COR-L47 (cell line): ENCODE results near the gene ZNF865.

Source experiments
- DNase-seq: peaks from one replicate; lab custom pipeline; 2025; lab: John Stamatoyannopoulos, UW

ZNF865 gene

DNA sequence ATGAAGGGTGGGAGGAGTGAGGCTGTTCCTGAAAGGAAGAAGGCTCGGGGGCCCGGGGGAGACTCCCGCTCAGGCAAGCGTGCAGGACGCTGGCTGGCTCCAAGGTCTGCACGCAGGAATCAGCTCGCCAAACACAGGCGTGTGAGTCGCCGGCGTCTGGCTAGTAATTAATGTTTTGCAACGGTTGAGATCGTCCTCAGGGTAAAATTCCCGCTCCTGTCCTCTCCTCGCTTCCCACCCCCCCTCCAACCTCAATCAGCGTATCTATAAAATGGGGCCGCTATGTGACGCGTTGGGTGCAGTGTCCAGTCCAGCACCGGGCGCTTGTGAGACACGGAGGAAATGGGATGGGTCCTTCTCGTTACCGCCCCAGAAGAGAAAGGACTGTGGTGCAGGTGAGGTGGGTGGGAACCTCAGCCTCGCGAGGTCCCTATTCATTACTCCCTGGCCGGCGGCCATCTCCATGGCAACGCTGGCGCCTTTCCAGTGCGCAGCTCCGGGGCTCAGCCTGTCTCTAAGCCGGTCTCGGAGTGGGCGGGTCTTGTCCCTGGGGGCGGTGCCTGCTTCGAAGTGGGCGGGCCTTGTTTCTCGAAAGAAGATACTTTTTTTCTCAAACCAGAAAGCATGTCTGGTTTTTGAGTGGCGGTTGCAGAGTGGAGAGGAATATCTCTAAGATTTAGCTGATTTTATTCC, 18.3 kb upstream of the ZNF865 start:
- DNase-seq = peak; percentile 95

DNA sequence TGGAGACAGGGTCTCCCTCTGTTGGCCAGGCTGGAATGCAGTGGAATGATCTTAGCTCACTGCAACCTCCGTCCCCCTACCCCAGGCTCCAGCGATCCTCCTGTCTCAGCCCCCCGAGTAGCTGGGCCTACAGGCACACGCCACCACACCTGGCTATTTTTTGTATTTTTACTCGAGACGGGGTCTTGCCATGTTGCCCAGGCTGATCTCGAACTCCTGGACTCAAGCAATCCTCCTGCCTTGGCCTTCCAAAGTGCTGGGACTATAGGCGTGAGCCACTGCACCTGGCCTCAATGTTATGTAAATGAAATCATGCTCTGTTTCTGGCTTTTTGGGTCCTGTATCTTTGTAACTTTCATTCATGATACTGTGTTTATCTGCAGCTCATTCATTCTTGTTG, 16.7 kb upstream of the ZNF865 start:
- no peak for DNase-seq

DNA sequence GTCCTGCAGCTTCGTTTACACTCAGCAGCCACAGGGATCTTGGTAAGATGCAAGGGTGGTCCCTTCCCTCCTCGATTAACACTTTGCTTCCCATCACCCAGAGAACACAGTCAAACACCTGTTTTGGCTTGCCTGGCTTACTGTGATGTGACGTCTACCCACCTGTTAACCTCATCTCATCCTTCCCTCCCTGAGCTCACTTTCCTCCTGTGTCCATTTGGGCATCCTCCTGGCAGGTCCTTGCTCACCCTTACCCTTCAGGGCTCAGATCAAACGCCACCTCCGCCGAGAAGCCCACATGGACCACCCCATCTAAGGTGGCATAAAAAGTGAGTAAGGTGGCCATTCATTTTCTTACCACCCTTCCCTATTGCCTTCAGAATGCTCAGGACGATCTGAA, 15.3 kb upstream of the ZNF865 start:
- DNase-seq = no peak

DNA sequence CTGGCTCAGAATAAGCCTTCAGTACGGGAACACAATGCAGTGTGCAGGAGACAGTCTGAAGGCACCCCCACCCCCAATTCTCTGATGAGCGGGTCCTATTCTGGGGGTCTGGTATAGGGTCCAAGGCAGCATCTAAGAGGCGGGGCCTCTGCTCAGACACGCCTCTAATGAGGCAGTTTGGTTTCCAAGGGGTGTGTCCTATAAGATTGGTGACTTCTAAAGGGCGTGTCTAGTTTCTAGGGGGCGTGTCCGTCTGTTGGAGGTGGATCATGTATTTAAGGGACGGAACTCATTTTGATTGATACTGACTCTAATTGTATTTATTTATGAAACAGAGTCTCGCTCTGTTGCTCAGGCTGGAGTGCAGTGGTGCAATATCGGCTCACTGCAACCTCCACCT, 14.8 kb upstream of the ZNF865 start:
- peak; percentile 6 for DNase-seq

DNA sequence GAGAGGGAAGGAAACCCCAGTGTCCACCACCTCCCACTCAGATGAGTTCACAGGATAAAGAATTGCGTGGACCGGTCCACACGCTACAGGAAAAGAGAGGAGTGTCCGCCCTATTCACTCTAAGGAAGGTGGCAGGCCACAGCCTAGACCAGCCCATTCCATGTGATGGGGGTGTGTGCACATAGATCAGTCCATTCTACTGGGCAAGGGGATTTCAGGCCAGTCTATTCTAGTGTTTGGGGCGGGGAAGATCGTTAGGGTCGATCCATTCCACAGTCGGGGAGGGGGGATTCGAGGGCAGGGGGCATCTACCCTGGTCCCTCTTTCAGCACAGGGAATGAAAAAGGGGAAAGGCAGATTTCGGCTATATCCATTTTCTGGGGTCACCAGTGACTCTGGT, 13.9 kb upstream of the ZNF865 start:
- DNase-seq = no peak

DNA sequence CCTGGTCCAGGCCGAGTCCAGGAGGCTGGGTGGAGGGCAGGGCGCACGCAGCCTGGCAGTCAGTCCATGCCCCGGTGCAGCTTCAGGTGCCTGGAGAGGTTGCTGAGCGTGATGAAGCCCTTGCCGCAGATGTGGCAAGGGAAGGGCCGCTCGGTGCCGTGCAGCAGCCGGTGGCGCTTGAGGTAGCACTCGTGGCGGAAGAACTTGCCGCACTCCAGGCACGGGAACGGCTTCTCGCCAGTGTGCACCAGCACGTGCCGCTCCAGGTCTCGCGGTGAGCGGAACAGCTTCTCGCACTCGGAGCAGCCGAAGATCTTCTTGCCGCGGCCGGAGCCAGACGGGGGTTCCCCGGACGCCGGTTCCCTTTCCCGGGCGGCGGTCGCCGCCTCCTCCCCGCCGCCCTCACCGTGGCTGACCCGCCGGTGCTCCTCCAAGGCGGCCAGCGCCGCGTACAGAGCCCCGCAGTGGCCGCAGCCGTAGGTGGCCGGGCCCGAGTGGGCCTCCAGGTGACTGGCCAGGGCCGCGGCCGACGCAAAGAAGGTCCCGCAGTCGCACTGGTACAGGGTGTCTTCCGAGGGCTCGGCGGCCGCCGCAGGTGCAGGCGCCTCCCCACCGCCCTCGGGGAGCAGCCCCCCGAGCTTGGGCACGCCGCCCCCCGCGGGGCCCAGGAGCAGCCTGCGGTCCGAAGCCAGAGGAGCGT, 12.9 kb upstream of the ZNF865 start:
- no peak for DNase-seq

DNA sequence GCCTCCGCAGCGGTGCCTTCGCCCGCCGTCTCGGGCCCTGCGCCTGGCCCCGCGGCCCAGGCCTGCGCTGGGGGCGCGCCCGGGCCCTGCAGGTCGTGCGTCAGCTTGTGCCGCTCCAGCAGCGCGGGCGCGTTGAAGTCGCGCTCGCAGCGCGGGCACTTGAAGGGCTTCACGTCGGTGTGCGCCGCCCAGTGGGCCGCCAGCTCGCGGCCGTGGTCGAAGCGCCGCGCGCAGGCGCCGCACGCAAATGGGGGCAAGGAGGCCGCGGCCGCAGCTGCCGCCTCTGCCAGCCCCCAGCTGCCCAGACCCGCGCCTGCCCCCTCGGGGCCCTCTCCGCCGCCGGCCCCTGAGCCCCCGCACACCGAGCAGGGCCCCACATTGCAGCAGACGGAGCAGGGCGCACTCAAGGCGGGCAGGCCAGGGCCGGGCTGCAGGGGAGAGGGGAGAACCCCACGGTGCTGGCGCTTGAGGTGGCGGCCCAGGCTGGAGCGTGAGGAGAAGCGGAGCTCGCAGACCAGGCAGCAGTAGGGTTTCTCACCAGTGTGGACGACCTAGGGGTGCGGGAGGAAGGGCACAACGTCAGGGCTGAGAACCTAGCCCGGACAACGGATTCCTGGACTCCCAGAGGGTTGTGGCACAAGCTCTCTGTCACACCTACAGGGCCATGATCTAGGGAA, 12.2 kb upstream of the ZNF865 start:
- no peak for DNase-seq

DNA sequence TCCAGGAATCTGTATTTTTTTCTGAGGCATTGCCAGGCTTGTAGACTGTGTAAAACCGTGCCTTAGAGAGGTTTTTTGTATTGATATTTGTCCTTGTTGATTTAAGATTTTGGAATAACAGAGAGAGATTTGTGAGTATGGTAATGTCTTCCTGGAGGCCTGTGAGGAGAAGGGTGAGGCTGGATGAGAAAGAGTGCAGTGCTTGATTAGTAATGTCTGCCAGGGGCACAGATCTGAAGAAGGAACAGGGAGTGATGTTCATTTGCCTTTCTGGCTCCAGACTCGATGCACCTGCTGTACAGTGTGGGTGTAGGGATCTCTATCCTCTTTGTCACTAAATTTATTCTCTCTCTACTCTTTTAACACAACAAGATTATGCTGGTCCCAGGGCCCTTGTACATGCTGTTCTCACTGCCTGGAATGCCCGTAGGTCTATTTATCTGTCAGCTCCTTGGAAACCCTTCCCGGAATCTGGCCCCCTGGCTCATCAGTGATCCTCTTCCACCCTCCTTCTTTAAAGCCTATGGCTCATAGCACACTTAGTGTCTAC, 10.4 kb upstream of the ZNF865 start:
- DNase-seq = no peak

DNA sequence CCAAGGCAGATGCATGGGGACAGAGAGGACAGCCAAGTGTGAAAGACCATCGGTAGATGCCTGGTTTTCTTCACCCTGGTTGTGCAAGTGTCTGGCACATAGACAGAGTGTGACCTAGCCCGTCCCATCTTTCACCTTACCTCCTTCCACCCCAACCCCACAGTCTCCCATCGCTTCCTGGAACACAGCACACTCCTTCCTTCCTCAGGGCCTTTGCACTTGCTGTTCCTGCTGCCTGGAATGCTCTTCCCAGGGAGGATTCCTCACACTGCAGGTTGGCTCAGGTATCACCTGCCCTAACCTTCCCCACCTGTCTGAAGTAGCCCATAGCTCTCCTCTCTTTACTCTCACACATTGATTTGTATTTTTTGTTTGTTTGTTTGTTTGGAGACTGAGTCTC, 9.1 kb upstream of the ZNF865 start:
- DNase-seq = no peak

DNA sequence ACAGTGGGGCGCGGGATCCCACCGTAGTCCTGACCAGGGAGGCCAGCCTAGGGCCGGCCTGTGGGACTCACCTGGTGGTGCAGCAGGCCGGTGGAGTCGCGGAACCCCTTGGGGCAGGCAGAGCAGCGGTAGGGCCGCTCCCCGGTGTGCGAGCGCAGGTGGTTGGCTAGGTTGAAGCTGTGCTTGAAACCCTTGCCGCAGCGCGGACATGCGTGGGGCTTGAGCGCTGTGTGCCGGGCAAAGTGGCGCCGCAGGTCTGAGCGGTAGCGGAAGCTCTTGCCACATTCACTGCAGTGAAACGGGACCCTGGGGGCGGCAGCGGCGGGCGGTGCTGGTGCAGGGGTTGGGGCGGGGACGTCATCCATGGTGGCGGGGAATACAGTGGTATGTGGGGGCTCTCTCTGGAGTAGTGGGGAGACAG, 7.9 kb upstream of the ZNF865 start:
- DNase-seq = no peak

DNA sequence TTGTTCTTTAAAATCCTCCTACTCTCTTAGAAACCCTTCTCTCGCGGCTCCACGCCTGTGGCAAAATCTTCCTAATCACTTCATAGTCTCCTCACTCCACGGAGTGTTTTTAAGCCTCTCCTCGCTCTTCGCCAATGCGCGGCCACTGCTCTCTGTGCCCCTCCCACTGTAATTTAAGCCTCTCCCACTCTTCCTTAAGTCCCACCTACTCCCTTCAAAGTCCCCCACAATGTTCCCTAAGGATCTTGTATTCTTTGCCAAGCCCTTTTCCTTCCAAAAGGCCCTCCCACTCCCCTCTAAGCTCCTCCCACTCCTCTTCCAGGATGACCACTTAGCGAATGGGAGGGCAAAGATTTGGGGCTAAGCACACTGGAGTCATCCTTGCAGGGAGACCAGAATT, 7.4 kb upstream of the ZNF865 start:
- DNase-seq = no peak

DNA sequence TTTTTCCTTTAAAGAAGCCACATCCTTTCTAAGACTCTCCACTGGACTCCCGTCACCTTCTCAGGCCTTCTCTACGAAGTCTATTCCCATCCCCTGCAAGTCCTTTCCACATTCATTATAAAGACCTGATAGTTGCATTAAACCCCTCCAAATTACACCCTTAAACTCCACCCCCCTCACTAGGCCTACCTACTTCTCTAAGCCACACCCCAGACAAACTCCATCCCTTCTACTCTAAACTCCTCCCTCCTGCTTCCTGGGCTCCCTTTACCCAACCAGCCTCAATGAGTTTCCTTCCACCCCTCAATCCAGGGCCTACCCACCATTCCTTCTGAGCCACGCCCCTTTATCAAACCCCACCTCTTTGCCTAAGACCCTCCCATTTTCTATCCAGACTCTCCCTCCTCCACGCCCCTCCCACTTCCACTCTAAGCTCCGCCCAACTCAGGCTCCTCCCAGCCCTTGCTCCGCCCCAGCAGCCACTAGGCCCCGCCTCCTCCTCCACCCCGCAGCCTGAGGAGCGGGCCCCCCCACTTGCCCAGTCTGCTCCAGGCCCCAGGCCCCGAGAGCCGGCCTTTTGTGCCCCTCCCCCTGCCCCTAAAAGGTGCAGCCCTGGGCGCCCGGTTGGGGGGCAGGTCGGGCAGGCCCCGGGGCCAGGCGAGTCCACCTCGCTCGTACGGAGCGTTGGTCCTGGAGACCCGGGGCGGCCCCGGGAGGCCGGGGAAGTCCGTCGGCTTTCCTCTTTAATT, 6.6 kb upstream of the ZNF865 start:
- DNase-seq = peak; percentile 88

DNA sequence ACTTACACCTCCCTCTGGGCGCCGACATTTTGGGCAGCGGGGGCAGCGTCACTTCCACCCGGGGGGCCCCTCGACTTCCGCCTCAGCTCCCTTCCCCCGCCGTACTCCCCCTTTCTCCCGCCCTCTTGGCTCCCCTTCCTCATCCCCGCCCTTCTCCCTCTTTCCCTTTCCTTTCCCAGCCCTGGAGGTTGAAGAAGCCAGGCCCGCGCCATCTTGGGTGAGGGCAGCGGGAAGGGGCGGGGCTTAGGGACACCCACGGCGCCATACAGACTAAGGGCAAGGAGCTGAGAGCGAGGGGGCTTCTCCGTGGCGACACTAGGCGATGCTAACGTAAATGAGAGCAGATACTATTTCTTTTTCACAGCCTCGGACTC, 6.0 kb upstream of the ZNF865 start, which contains the start of gene FIZ1:
Gene FIZ1 (minus strand): TSS at position 50 of the 374 bp plus-strand sequence. CDS start 1,652 bp downstream, outside the sequence.
- peak; percentile 97 for DNase-seq

DNA sequence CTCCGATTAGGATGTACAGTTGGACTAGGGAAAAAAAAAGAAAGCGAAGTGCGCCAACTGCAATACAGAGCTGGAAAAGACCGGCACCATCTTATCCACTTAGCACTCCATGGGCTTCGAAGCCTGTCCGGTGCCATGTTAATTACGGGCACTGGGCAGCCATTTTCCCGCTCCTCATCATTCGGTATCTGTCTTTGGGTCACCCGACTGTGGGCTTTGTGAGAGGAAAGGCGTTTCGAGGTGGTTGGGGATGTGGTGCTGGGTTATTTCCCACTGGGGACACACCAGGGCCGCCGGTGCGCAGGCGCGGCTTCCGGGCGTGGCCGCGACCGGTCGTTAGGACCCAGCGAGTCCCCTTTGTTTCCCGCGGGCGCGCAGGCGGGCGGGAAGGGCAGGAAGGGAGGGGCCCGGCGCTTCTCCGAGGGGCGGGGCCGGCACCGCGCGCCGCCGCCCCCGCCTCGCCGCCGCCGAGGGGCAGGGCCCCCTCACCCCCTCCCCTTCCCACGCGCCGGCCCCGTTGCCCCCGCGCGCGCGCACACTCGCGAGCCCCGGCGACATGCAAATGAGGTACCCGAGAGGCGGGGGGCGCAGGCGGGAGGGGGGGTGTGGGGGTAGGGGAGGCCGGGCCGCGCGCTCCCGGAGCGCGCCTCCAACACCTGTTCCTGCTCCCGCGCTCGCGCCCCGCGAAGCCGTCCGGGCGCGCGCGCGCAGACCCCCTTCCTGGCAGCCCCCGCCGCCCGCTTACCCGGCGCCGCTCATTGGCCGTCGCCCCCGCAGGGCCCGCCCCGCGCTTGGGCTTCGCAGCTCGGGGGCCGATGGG, 5.4 kb upstream of the ZNF865 start, which contains the start of gene ZNF524:
Gene ZNF524 (plus strand): TSS at position 447 of the 820 bp plus-strand sequence. CDS start 1,825 bp downstream, outside the sequence.
- DNase-seq = peak; percentile 88

DNA sequence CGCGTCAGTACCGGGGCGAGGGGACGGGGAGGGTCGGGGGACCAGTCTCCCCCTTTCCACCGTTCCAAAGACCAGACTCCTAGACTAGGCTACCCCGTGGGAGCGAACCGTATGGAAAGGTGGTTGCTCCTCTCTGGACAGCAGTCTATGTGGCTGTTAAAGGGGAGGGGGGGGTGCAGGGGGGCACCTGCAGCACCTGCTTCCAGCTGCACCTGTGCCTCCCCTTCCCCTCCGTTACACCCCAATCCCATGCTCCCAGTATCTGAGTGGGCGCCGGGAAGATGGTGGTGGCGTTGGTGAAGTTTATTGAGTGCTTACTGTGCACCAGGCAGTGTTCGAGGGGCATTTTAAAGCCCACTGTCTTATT, 4.8 kb upstream of the ZNF865 start:
- DNase-seq = no peak

DNA sequence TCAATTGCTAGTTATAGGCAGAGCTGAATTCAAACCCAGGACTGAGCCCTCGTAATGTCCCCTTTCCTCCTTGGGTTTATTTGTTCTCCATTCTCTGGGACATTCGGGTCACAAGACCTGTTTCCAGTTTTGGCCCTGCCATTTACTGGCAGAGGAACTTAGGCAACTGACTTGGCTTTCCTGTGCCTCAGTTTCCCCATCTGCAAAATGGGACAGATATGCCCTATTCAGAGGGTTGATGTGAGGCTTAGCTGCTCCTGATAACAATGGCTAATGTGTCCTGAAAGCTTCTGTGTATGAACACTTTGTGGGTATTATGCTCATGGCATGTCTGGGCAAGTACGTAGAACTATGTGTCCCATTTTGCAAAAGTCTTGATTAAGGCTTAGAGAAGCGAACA, 4.4 kb upstream of the ZNF865 start:
- DNase-seq = no peak

DNA sequence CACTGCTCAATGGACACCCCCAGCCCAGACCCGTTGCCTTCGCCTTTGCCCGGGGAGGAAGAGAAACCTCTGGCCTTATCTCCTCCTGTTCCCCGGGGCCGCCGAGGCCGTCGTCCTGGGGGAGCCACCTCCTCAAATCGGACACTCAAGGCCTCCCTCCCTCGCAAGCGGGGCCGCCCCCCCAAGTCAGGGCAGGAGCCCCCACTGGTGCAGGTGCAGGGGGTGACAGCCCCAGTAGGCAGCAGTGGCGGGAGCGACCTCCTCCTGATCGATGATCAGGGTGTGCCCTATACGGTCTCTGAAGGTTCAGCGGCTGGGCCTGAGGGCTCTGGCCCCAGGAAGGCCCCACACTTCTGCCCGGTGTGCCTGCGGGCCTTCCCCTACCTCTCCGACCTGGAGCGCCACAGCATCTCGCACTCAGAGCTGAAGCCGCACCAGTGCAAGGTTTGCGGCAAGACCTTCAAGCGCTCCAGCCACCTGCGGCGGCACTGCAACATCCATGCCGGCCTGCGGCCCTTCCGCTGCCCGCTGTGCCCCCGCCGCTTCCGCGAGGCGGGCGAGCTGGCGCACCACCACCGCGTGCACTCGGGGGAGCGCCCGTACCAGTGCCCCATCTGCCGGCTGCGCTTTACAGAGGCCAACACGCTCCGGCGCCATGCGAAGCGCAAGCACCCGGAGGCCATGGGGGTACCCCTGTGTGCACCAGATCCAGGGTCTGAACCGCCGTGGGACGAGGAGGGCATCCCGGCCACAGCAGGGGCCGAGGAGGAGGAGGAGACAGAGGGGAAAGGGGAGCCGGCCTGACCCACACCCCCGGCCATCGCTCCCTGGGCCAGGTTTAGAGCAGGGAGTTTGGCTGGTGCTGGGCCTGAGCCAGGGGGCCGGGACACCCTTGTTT, 3.1 kb upstream of the ZNF865 start:
- no peak for DNase-seq

DNA sequence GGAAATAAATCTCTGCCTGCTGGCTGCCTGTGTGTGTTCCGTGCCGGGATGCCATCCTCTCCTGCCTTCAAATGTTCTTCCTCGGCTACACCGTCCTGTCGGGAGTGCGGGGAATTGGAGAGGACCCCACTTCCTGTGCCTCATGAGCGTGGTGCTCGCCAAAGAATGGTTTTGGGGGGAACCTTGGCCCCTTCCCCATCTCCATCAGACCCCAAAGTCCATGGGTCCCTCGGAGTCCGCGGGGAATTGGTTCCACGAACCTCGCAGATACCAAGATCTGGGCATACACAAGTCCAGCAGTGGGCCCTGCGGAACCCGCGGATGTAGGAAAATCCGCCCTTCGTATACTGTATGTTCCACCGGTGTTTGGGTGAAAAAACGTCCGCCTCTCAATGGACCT, 2.3 kb upstream of the ZNF865 start:
- no peak for DNase-seq

DNA sequence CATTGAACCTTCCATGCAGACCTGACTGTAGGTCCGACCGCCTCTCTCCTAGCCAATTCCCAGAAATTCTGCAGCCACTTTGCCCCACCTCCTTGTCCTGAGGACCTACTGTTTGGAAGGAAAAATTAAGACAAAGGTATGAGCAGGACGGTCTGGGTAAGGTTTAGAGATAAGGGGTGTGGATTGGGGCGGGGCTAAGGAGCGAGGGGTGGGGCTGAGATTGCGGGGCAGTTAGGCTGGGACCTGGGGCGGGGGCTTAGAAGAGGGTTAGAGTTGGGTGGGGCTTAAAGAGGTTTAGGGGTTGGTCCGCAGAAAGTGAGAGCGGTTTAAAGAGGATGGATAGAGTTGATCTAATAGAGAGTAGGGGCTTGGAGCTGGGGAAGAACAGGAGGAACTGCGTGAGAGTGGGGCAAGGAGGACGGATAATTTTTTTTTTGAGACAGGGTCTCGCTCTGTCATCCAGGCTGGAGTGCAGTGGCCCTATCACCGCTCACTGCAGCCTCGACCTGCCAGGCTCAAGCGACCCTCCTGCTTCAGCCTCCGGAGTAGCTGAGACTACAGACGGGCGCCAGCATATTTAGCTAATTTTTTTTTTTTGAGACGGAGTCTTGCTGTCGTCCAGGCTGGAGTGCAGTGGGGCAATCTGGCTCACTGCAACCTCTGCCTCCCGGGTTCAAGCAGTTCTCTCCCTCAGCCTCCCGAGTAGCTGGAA, 1.7 kb upstream of the ZNF865 start:
- DNase-seq = no peak
